KOPT-K1 (cell line): ENCODE data around the gene CARD11.

Experiments used
- H3K27ac ChIP-seq: fragments of 200-600 bp; sonication (generic); 2 replicates; pipeline ENCODE4 v1.5.1; 2016; ENCODE audit warnings: antibody characterized with exemption, mild to moderate bottlenecking, low read depth, low read length; ENCODE audit not compliant: poor library complexity, severe bottlenecking
- H3K36me3 ChIP-seq: fragments of 200-600 bp; sonication (generic); 2 replicates; pipeline ENCODE4 v1.5.1; 2017; ENCODE audit warnings: antibody characterized with exemption, mild to moderate bottlenecking, low read length, moderate library complexity; ENCODE audit not compliant: insufficient read depth
- H3K9me3 ChIP-seq: fragments of 200-600 bp; sonication (generic); 2 replicates; pipeline ENCODE4 v1.5.1; 2017; ENCODE audit warnings: antibody characterized with exemption, low read length, mild to moderate bottlenecking; ENCODE audit not compliant: insufficient read depth, poor library complexity, severe bottlenecking

CARD11 gene

GRCh38 chr7:2972835-2973161 lies 70.9 kb downstream of the CARD11 start:
- H3K36me3 ChIP-seq = no peaks in the 10 kb centered on the region
- peak overlapping the region; percentile 11 for H3K27ac ChIP-seq
- H3K9me3 ChIP-seq = no peaks in the 10 kb centered on the region

GRCh38 chr7:2971914-2972834 lies 71.5 kb downstream of the CARD11 start:
- H3K36me3 ChIP-seq = no peaks in the 10 kb centered on the region
- peak overlapping the region; percentile 11 for H3K27ac ChIP-seq
- H3K9me3 ChIP-seq = no peaks in the 10 kb centered on the region

- Histone ChIP-seq H3K27ac (no peak overlapping the region), H3K9me3 (peaks cover 11% of the 10 kb centered on the region), H3K36me3 (no peaks in the 10 kb centered on the region)
These were observed 72.8 kb downstream of the CARD11 start for GRCh38 chr7:2970861-2971260.

GRCh38 chr7:2970307-2970664 lies 73.4 kb downstream of the CARD11 start:
- no peak overlapping the region for H3K27ac ChIP-seq
- H3K9me3 ChIP-seq = peaks cover 16% of the 10 kb centered on the region
- no peaks in the 10 kb centered on the region for H3K36me3 ChIP-seq

GRCh38 chr7:2969398-2970306 lies 74.0 kb downstream of the CARD11 start:
- H3K36me3 ChIP-seq = no peaks in the 10 kb centered on the region
- no peak overlapping the region for H3K27ac ChIP-seq
- peaks cover 16% of the 10 kb centered on the region for H3K9me3 ChIP-seq

- H3K27ac ChIP-seq = no peak overlapping the region
- H3K9me3 ChIP-seq = peaks cover 16% of the 10 kb centered on the region
- no peaks in the 10 kb centered on the region for H3K36me3 ChIP-seq
These were observed 74.9 kb downstream of the CARD11 start for GRCh38 chr7:2968616-2969397.

- no peaks in the 10 kb centered on the region for H3K36me3 ChIP-seq
- H3K27ac ChIP-seq = no peak overlapping the region
- peaks cover 16% of the 10 kb centered on the region for H3K9me3 ChIP-seq
These were observed 75.5 kb downstream of the CARD11 start for GRCh38 chr7:2968176-2968575.

- peaks cover 16% of the 10 kb centered on the region for H3K9me3 ChIP-seq
- no peak overlapping the region for H3K27ac ChIP-seq
- no peaks in the 10 kb centered on the region for H3K36me3 ChIP-seq
These were observed 76.0 kb downstream of the CARD11 start for GRCh38 chr7:2967705-2968104.

GRCh38 chr7:2967253-2967652 lies 76.4 kb downstream of the CARD11 start:
- no peak overlapping the region for H3K27ac ChIP-seq
- no peaks in the 10 kb centered on the region for H3K36me3 ChIP-seq
- H3K9me3 ChIP-seq = peaks cover 16% of the 10 kb centered on the region

GRCh38 chr7:2966466-2967078 lies 77.1 kb downstream of the CARD11 start:
- no peaks in the 10 kb centered on the region for H3K36me3 ChIP-seq
- H3K9me3 ChIP-seq = peaks cover 16% of the 10 kb centered on the region
- H3K27ac ChIP-seq = no peak overlapping the region

- no peak overlapping the region for H3K27ac ChIP-seq
These were observed 77.9 kb downstream of the CARD11 start for GRCh38 chr7:2965745-2966270.

GRCh38 chr7:2965301-2965700 lies 78.4 kb downstream of the CARD11 start:
- H3K9me3 ChIP-seq = peaks cover 16% of the 10 kb centered on the region
- no peak overlapping the region for H3K27ac ChIP-seq
- H3K36me3 ChIP-seq = no peaks in the 10 kb centered on the region

More at GRCh38 chr7:2965745-2966270, 77.9 kb downstream of the CARD11 start:
- peaks cover 16% of the 10 kb centered on the region for H3K9me3 ChIP-seq
- H3K36me3 ChIP-seq = no peaks in the 10 kb centered on the region

- peaks cover 16% of the 10 kb centered on the region for H3K9me3 ChIP-seq
- no peaks in the 10 kb centered on the region for H3K36me3 ChIP-seq
- no peak overlapping the region for H3K27ac ChIP-seq
These were observed 79.5 kb downstream of the CARD11 start for GRCh38 chr7:2964208-2964607.

- peaks cover 6% of the 10 kb centered on the region; the same call in 1 of the 2 replicates for H3K36me3 ChIP-seq
- H3K27ac ChIP-seq = no peak overlapping the region
- peaks cover 16% of the 10 kb centered on the region for H3K9me3 ChIP-seq
These were observed 80.8 kb downstream of the CARD11 start for GRCh38 chr7:2962865-2963264.
